PC-9 (cell line): Measurements from ENCODE around the gene ETNK2. TPM values are rescaled to one million over a fixed set of nuclear protein-coding genes. Genes with fewer than 3 reads are reported as not detected.

Source experiments
- BruUV-seq: library from RNA; stranded (reverse); fragments of 400-500 nt; replicated peaks from 2 replicates; lab custom pipeline; 2021; lab: Mats Ljungman, UMichigan
- CTCF ChIA-PET: fragments of 300-600 bp; sonication (Branson Sonifier 250); formaldehyde crosslinking; loops from one replicate; lab custom pipeline; 2022; ENCODE audit warnings: antibody characterized with exemption; lab: Charles Lee
- POLR2A ChIA-PET: fragments of 300-600 bp; sonication (Branson Sonifier 250); formaldehyde crosslinking; loops from one replicate; lab custom pipeline; 2022; ENCODE audit warnings: antibody characterized with exemption; ENCODE audit not compliant: unreplicated experiment; lab: Charles Lee
- DNase-seq, 2 experiments: peaks; one replicate each; pipeline versions ENCODE4 v3.0.0 to v3.0.0-alpha.2; 2015 to 2022; ENCODE audit warnings: mixed read lengths in 1 of 2
- H2AFZ ChIP-seq: fragments of 200-600 bp; sonication (generic); 2 replicates; pipeline ENCODE4 v1.8.1; 2017; ENCODE audit warnings: antibody characterized with exemption
- H3F3A ChIP-seq: fragments of 200-600 bp; sonication (generic); 2 replicates; pipeline ENCODE4 v1.8.1; 2017; ENCODE audit warnings: antibody characterized with exemption, mild to moderate bottlenecking, low read depth; ENCODE audit not compliant: insufficient read depth
- H3K27ac ChIP-seq: fragments of 200-600 bp; sonication (generic); 2 replicates; pipeline ENCODE4 v1.6.1; 2016; ENCODE audit warnings: mixed run types
- H3K27me3 ChIP-seq: fragments of 200-600 bp; sonication (generic); 2 replicates; pipeline ENCODE4 v1.6.1; 2016; ENCODE audit warnings: low read depth, mixed run types; ENCODE audit not compliant: insufficient read depth
- H3K36me3 ChIP-seq: fragments of 200-600 bp; sonication (generic); 2 replicates; pipeline ENCODE4 v1.6.1; 2016; ENCODE audit warnings: low read depth, mixed run types
- H3K4me1 ChIP-seq: fragments of 200-600 bp; sonication (generic); replicated peaks from 2 replicates; pipeline ENCODE4 v1.6.1; 2016; ENCODE audit warnings: mixed run types; ENCODE audit not compliant: insufficient read depth
- H3K4me2 ChIP-seq: fragments of 200-600 bp; sonication (generic); 2 replicates; pipeline ENCODE4 v1.6.1; 2017; ENCODE audit warnings: mixed run types
- H3K4me3 ChIP-seq: fragments of 200-600 bp; sonication (generic); 2 replicates; pipeline ENCODE4 v1.6.1; 2016; ENCODE audit warnings: mixed run types
- H3K79me2 ChIP-seq: fragments of 200-600 bp; sonication (generic); 2 replicates; pipeline ENCODE4 v1.6.1; 2017; ENCODE audit warnings: low read depth, mixed run types
- H3K9me2 ChIP-seq: fragments of 200-600 bp; sonication (generic); 2 replicates; pipeline ENCODE4 v1.8.1; 2017; ENCODE audit warnings: mild to moderate bottlenecking; ENCODE audit not compliant: insufficient read depth
- H3K9me3 ChIP-seq: fragments of 200-600 bp; sonication (generic); 2 replicates; pipeline ENCODE4 v1.8.1; 2016; ENCODE audit warnings: low read depth; ENCODE audit not compliant: insufficient read depth
- H4K20me1 ChIP-seq: fragments of 200-600 bp; sonication (generic); 2 replicates; pipeline ENCODE4 v1.8.1; 2017; ENCODE audit not compliant: insufficient read depth
- CTCF ChIP-seq: fragments of 200-600 bp; sonication (generic); conservative IDR thresholded peaks from 2 replicates; pipeline ENCODE4 v1.6.1; 2017; ENCODE audit warnings: mixed run types, antibody characterized with exemption, mild to moderate bottlenecking, moderate library complexity
- EZH2 ChIP-seq: fragments of 200-600 bp; sonication (generic); IDR thresholded peaks from 2 replicates; pipeline ENCODE4 v1.8.0; 2017; ENCODE audit warnings: antibody characterized with exemption, low read depth
- intact Hi-C: fragments of 100-400 bp; cut with micrococcal nuclease; formaldehyde crosslinking; loops from one replicate; pipeline ENCODE4 v1.10.0; 2022; ENCODE audit not compliant: unreplicated experiment
- total RNA-seq: library from RNA; stranded (reverse); gene quantifications from 2 replicates; pipeline ENCODE4 v1.2.3, GENCODE V29; 2021

The ETNK2 gene
- total RNA-seq, 1 experiment from 2014 or later: 16.3 TPM

GRCh38 chr1:204123376-204123775, 28.5 kb downstream of the ETNK2 start:
- no TSS peak for BruUV-seq
- no peaks in the 10 kb centered on the region for H3K9me2 ChIP-seq
- H3F3A ChIP-seq: peaks cover 33% of the 10 kb centered on the region
- peaks cover 36% of the 10 kb centered on the region for H3K36me3 ChIP-seq
- H3K4me3 ChIP-seq: no peak overlapping the region
- no peak overlapping the region for H2AFZ ChIP-seq
- no peaks in the 10 kb centered on the region for H3K9me3 ChIP-seq
- H3K79me2 ChIP-seq: peaks cover 3% of the 10 kb centered on the region
- no peak overlapping the region for H3K27ac ChIP-seq
- DNase-seq: no peak
- TF ChIP-seq EZH2: no peak
- peak; percentile 47; the same call in 1 of the 2 replicates for TF ChIP-seq CTCF
- H3K4me1 ChIP-seq: peaks cover 17% of the 10 kb centered on the region
- CTCF ChIA-PET: no interaction called here
- intact Hi-C loops: loop anchor here (10.0 kb wide), 1 partner anchor 139 kb away; no protein-coding TSS in a partner anchor
- no peaks in the 10 kb centered on the region for H4K20me1 ChIP-seq
- POLR2A ChIA-PET: no interaction called here
- no peak overlapping the region for H3K4me2 ChIP-seq
- H3K27me3 ChIP-seq: no peaks in the 10 kb centered on the region

GRCh38 chr1:204121840-204122555, 29.8 kb downstream of the ETNK2 start:
- POLR2A ChIA-PET: no interaction called here

GRCh38 chr1:204116539-204116938, 35.3 kb downstream of the ETNK2 start:
- H3F3A ChIP-seq: peaks cover 5% of the 10 kb centered on the region; the same call in 1 of the 2 replicates
- H3K36me3 ChIP-seq: peaks cover 32% of the 10 kb centered on the region
- no peak overlapping the region for H2AFZ ChIP-seq
- ChIA-PET POLR2A (interaction anchor here (0.6 kb wide), 1 partner anchor 286 kb away, joined by 5 read pairs; no protein-coding TSS in a partner anchor), CTCF (interaction anchor here (0.6 kb wide), 1 partner anchor 68 kb away, joined by 3 read pairs; no protein-coding TSS in a partner anchor)
- intact Hi-C loops: no loop called here
- no peaks in the 10 kb centered on the region for H3K9me3 ChIP-seq
- H3K4me3 ChIP-seq: no peak overlapping the region
- H3K27ac ChIP-seq: no peak overlapping the region
- no peaks in the 10 kb centered on the region for H3K9me2 ChIP-seq
- BruUV-seq: no TSS peak
- peaks cover 50% of the 10 kb centered on the region for H3K79me2 ChIP-seq
- H3K27me3 ChIP-seq: no peaks in the 10 kb centered on the region
- H3K4me1 ChIP-seq: peaks cover 28% of the 10 kb centered on the region
- TF ChIP-seq CTCF: no peak
- TF ChIP-seq EZH2: no peak
- peaks cover 9% of the 10 kb centered on the region; the same call in 1 of the 2 replicates for H4K20me1 ChIP-seq
- no peak overlapping the region for H3K4me2 ChIP-seq
- no peak for DNase-seq

More at GRCh38 chr1:204121840-204122555, 29.8 kb downstream of the ETNK2 start:
- no TSS peak for BruUV-seq
- CTCF ChIA-PET: interaction anchor here (0.6 kb wide), 1 partner anchor 272 kb away, joined by 4 read pairs; no protein-coding TSS in a partner anchor
- peak in 1 of 2 experiments; percentile 27 for DNase-seq
- no peaks in the 10 kb centered on the region for H3K9me3 ChIP-seq
- no peaks in the 10 kb centered on the region for H4K20me1 ChIP-seq
- peaks cover 3% of the 10 kb centered on the region for H3K4me1 ChIP-seq
- no peak overlapping the region for H2AFZ ChIP-seq
- H3K4me3 ChIP-seq: no peak overlapping the region
- no peaks in the 10 kb centered on the region; the same call in none of the 2 replicates for H3K79me2 ChIP-seq
- intact Hi-C loops: loop anchor here (10.0 kb wide), 1 partner anchor 137 kb away; no protein-coding TSS in a partner anchor
- TF ChIP-seq EZH2: no peak
- TF ChIP-seq CTCF: no peak
- no peaks in the 10 kb centered on the region for H3K9me2 ChIP-seq
- H3F3A ChIP-seq: peaks cover 25% of the 10 kb centered on the region
- no peak overlapping the region for H3K27ac ChIP-seq
- H3K36me3 ChIP-seq: peaks cover 33% of the 10 kb centered on the region
- H3K4me2 ChIP-seq: no peak overlapping the region
- no peaks in the 10 kb centered on the region for H3K27me3 ChIP-seq
